ENCODE results near the gene USP20.

The USP20 gene

GRCh38 chr9:129894120-129894823 is 59.0 kb downstream of the USP20 start:
- peak; percentile 49 for DNase-seq

- DNase-seq = peak; percentile 47
Observed at GRCh38 chr9:129895376-129896268, 60.4 kb downstream of the USP20 start.

GRCh38 chr9:129897263-129897662 is 62.0 kb downstream of the USP20 start:
- DNase-seq = no peak

GRCh38 chr9:129898185-129898584 is 62.9 kb downstream of the USP20 start:
- DNase-seq = no peak

- no peak for DNase-seq
Observed at GRCh38 chr9:129899620-129900019, 64.4 kb downstream of the USP20 start.

- DNase-seq = no peak
Observed at GRCh38 chr9:129900263-129901027, 65.2 kb downstream of the USP20 start.

- no peak for DNase-seq
Observed at GRCh38 chr9:129901993-129902739, 66.9 kb downstream of the USP20 start.

- no peak for DNase-seq
Observed at GRCh38 chr9:129902740-129903134, 67.5 kb downstream of the USP20 start.

- DNase-seq = no peak
Observed at GRCh38 chr9:129904734-129905133, 69.5 kb downstream of the USP20 start.

GRCh38 chr9:129906298-129906697 is 71.0 kb downstream of the USP20 start:
- DNase-seq = no peak

GRCh38 chr9:129907201-129907600 is 71.9 kb downstream of the USP20 start:
- DNase-seq = no peak

- DNase-seq = no peak
Observed at GRCh38 chr9:129908906-129909305, 73.6 kb downstream of the USP20 start.

- no peak for DNase-seq
Observed at GRCh38 chr9:129909851-129910250, 74.6 kb downstream of the USP20 start.

- DNase-seq = no peak
Observed at GRCh38 chr9:129910628-129911567, 75.6 kb downstream of the USP20 start.

- no peak for DNase-seq
Observed at GRCh38 chr9:129914051-129914450, 78.8 kb downstream of the USP20 start.

- DNase-seq = no peak
Observed at GRCh38 chr9:129916707-129917106, 81.4 kb downstream of the USP20 start.

- no peak for DNase-seq
Observed at GRCh38 chr9:129918296-129918950, 83.2 kb downstream of the USP20 start.

GRCh38 chr9:129919277-129919676 is 84.0 kb downstream of the USP20 start:
- no peak for DNase-seq

GRCh38 chr9:129919841-129920240 is 84.6 kb downstream of the USP20 start:
- no peak for DNase-seq

GRCh38 chr9:129921905-129922304 is 86.6 kb downstream of the USP20 start:
- no peak for DNase-seq

GRCh38 chr9:129923589-129923988 is 88.3 kb downstream of the USP20 start:
- no peak for DNase-seq

All from activated CD4-positive, alpha-beta T cell treated with anti-CD3 and anti-CD28 coated beads, Interleukin-10, Interleukin-2, amounts not matched to agents 100 ng/mL and 50 ng/mL, durations not matched to agents 16 hours and 8 hours (primary cell).